HG03039 (cell line): ENCODE data around the gene RFK.

ENCODE experiments used
- ATAC-seq: cut with Tn5 transposase; IDR thresholded peaks from one replicate; pipeline ENCODE4 v1.9.1; 2021; ENCODE audit warnings: mild to moderate bottlenecking, moderate library complexity; ENCODE audit not compliant: unreplicated experiment

RFK gene

DNA sequence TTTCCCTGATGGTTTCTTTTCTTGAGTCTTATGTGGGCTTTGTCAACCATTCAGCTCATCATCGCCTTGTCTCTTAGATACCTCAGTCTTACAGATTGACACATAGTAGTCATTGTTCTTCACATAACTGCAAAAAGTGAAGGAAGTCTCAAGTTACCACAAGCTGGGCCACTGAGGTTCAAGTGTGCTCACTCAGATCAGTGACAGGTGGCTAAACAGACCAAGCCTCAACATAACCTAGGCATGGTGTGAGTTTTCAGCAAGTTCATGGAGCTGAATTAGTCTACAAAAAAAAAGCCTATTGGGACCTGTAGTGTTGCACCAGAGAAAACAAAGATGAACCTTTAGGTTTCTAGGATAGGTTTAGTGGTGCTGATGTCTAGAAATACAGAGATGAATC lies 58.2 kb downstream of the RFK start:
- ATAC-seq = no peak
